ENCODE data around the gene CD47.

DNA sequence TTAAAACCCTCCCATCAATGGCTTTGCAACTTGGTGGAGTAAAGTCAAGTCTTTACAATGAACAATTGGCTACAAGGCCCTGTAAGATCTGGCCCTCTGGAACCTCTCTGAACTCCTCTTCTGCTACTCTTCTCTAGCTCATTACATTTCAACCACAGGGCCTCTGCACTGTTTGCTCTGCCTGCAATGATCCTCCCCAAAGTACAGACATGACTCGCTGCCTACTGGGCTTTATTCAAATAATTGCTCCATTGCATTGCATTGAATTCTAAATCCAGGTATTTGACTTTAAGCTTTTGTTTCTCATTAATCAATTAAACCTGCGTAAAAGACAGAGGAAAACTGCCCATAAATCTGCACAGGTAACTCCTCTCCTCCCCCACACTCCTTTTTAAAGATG is 96.7 kb downstream of the CD47 start:
- no peak for TF ChIP-seq CTCF (IDR thresholded peaks at IDR 0.05)
- no peak for TF ChIP-seq POLR2A (IDR thresholded peaks at IDR 0.05)
